Fibroblast of mammary gland (primary cell): ENCODE data around the gene TIGD1.
"Not testable (repeated sequence)": the region's sequence is repeated elsewhere in the genome, so short reads cannot be mapped to it uniquely, and the experiment has no call there.

Experiments used
- DNase-seq: peaks from one replicate; pipeline ENCODE4 v3.0.0-alpha.2; 2010; ENCODE audit warnings: low read depth
- H3K4me3 ChIP-seq: 2 replicates; pipeline ENCODE4 v1.5.1; 2011; ENCODE audit warnings: low read depth, mild to moderate bottlenecking, low read length, moderate library complexity; ENCODE audit not compliant: control insufficient read depth
- CTCF ChIP-seq: conservative IDR thresholded peaks from 2 replicates; pipeline ENCODE4 v1.5.1; 2011; ENCODE audit warnings: low read depth, low read length, inconsistent platforms; ENCODE audit not compliant: control insufficient read depth, insufficient read depth

The TIGD1 gene

GRCh38 chr2:232573042-232573441, 22.7 kb upstream of the TIGD1 start:
- TF ChIP-seq CTCF: no peak
- no peak overlapping the region for H3K4me3 ChIP-seq
- DNase-seq: no peak

GRCh38 chr2:232571026-232571474, 20.7 kb upstream of the TIGD1 start:
- DNase-seq: no peak
- H3K4me3 ChIP-seq: no peak overlapping the region
- no peak for TF ChIP-seq CTCF

- not testable (repeated sequence) for DNase-seq, H3K4me3 ChIP-seq
Observed at GRCh38 chr2:232570481-232570880, 20.1 kb upstream of the TIGD1 start.

- no peak overlapping the region for H3K4me3 ChIP-seq
- TF ChIP-seq CTCF: no peak
- DNase-seq: no peak
Observed at GRCh38 chr2:232569541-232569940, 19.2 kb upstream of the TIGD1 start.

- peak; percentile 91 for DNase-seq
- H3K4me3 ChIP-seq: no peak overlapping the region
- TF ChIP-seq CTCF: no peak
Observed at GRCh38 chr2:232568161-232568560, 17.8 kb upstream of the TIGD1 start.

- no peak for DNase-seq
- TF ChIP-seq CTCF: no peak
- H3K4me3 ChIP-seq: no peak overlapping the region
Observed at GRCh38 chr2:232567721-232568120, 17.4 kb upstream of the TIGD1 start.

GRCh38 chr2:232563580-232563979, 13.2 kb upstream of the TIGD1 start:
- peak; percentile 10 for DNase-seq
- H3K4me3 ChIP-seq: no peak overlapping the region
- no peak for TF ChIP-seq CTCF
